Mesenchymal stem cell (in vitro differentiated cells and primary cell): Measurements from ENCODE around the gene CCSER1.

Experiments
- DNase-seq: peaks from one replicate; pipeline ENCODE4 v3.0.0-alpha.2; 2013
- H2AFZ ChIP-seq: one replicate; pipeline ENCODE4 v1.6.1; 2013; ENCODE audit warnings: low read depth, mild to moderate bottlenecking, control low read depth, inconsistent platforms, low read length, moderate library complexity
- H2AK5ac ChIP-seq: 2 replicates; pipeline ENCODE4 v1.6.1; 2013; ENCODE audit warnings: low read length, moderate library complexity, mild to moderate bottlenecking, inconsistent platforms; ENCODE audit not compliant: severe bottlenecking
- H2BK120ac ChIP-seq: one replicate; pipeline ENCODE4 v1.6.1; 2013; ENCODE audit warnings: low read depth, mild to moderate bottlenecking, inconsistent platforms, low read length, moderate library complexity
- H2BK12ac ChIP-seq, 2 experiments: one replicate each; pipeline ENCODE4 v1.6.1; 2013; ENCODE audit warnings: inconsistent platforms in 2 of 2, low read length in 2 of 2, mild to moderate bottlenecking in 2 of 2, moderate library complexity in 2 of 2, control low read depth in 1 of 2
- H2BK15ac ChIP-seq: one replicate; pipeline ENCODE4 v1.6.1; 2013; ENCODE audit warnings: mild to moderate bottlenecking, low read depth, inconsistent platforms; ENCODE audit not compliant: poor library complexity, severe bottlenecking
- H2BK5ac ChIP-seq: 2 replicates; pipeline ENCODE4 v1.6.1; 2013; ENCODE audit warnings: low read depth, mild to moderate bottlenecking, low read length, control low read depth, inconsistent platforms; ENCODE audit not compliant: poor library complexity, severe bottlenecking
- H3K14ac ChIP-seq, 2 experiments: one replicate each; pipeline ENCODE4 v1.6.1; 2013; ENCODE audit warnings: inconsistent platforms in 2 of 2, low read length in 2 of 2, control low read depth in 1 of 2, mild to moderate bottlenecking in 1 of 2, moderate library complexity in 1 of 2
- H3K18ac ChIP-seq, 2 experiments: one replicate each; pipeline ENCODE4 v1.6.1; 2013; ENCODE audit warnings: inconsistent platforms in 2 of 2, low read length in 2 of 2, control low read depth in 1 of 2, low read depth in 1 of 2, mild to moderate bottlenecking in 1 of 2
- H3K23ac ChIP-seq, 2 experiments: one replicate each; pipeline ENCODE4 v1.6.1; 2013; ENCODE audit warnings: inconsistent platforms in 2 of 2, low read length in 2 of 2, mild to moderate bottlenecking in 2 of 2, moderate library complexity in 2 of 2, control low read depth in 1 of 2
- H3K27ac ChIP-seq: 2 replicates; pipeline ENCODE4 v1.5.1; 2013; ENCODE audit warnings: mild to moderate bottlenecking, moderate library complexity, low read length, control low read depth, inconsistent platforms; ENCODE audit not compliant: poor library complexity, severe bottlenecking
- H3K27me3 ChIP-seq, 2 experiments: 2 replicates each; pipeline versions ENCODE4 v1.6.1 to v1.7.0; 2013; ENCODE audit warnings: low read length in 2 of 2, mild to moderate bottlenecking in 2 of 2, moderate library complexity in 2 of 2, control low read depth in 1 of 2, inconsistent platforms in 1 of 2; ENCODE audit not compliant: control insufficient read depth in 1 of 2, insufficient read depth in 1 of 2
- H3K36me3 ChIP-seq, 2 experiments: 2 replicates each; pipeline versions ENCODE4 v1.6.1 to v1.7.0; 2013; ENCODE audit warnings: low read length in 2 of 2, control low read depth in 1 of 2, inconsistent platforms in 1 of 2, low read depth in 1 of 2, mild to moderate bottlenecking in 1 of 2; ENCODE audit not compliant: insufficient read depth in 2 of 2, control insufficient read depth in 1 of 2
- H3K4ac ChIP-seq, 2 experiments: one replicate each; pipeline ENCODE4 v1.6.1; 2013; ENCODE audit warnings: inconsistent platforms in 2 of 2, low read length in 2 of 2, mild to moderate bottlenecking in 2 of 2, moderate library complexity in 2 of 2, control low read depth in 1 of 2, low read depth in 1 of 2
- H3K4me1 ChIP-seq: 2 replicates; pipeline ENCODE4 v1.6.1; 2013; ENCODE audit warnings: low read depth, low read length, control low read depth; ENCODE audit not compliant: control insufficient read depth, insufficient read depth
- H3K4me2 ChIP-seq: 2 replicates; pipeline ENCODE4 v1.6.1; 2013; ENCODE audit warnings: low read length, mild to moderate bottlenecking, inconsistent platforms; ENCODE audit not compliant: poor library complexity, severe bottlenecking
- H3K4me3 ChIP-seq, 2 experiments: 2 replicates each; pipeline versions ENCODE4 v1.5.1 to v1.7.0; 2013; ENCODE audit warnings: low read length in 2 of 2, mild to moderate bottlenecking in 2 of 2, control low read depth in 1 of 2, low read depth in 1 of 2; ENCODE audit not compliant: insufficient read depth in 1 of 2
- H3K79me1 ChIP-seq: replicated peaks from 2 replicates; pipeline ENCODE4 v1.6.1; 2013; ENCODE audit warnings: mild to moderate bottlenecking, control low read depth, low read length, inconsistent platforms; ENCODE audit not compliant: poor library complexity, severe bottlenecking
- H3K9ac ChIP-seq: 2 replicates; pipeline ENCODE4 v1.7.0; 2013; ENCODE audit warnings: mild to moderate bottlenecking, low read length, moderate library complexity
- H3K9me3 ChIP-seq: 2 replicates; pipeline ENCODE4 v1.7.0; 2013; ENCODE audit warnings: mild to moderate bottlenecking, low read length; ENCODE audit not compliant: control insufficient read depth
- H4K8ac ChIP-seq: one replicate; pipeline ENCODE4 v1.6.1; 2013; ENCODE audit warnings: inconsistent platforms, mild to moderate bottlenecking, low read length, moderate library complexity
- H4K91ac ChIP-seq: one replicate; pipeline ENCODE4 v1.6.1; 2013; ENCODE audit warnings: mild to moderate bottlenecking, low read length, inconsistent platforms
- WGBS: methylation state at CpG from one replicate; pipeline ENCODE4 v1.1.7; 2013; ENCODE audit warnings: mixed read lengths; 5-methylcytosine and 5-hydroxymethylcytosine counted together

The CCSER1 gene

DNA sequence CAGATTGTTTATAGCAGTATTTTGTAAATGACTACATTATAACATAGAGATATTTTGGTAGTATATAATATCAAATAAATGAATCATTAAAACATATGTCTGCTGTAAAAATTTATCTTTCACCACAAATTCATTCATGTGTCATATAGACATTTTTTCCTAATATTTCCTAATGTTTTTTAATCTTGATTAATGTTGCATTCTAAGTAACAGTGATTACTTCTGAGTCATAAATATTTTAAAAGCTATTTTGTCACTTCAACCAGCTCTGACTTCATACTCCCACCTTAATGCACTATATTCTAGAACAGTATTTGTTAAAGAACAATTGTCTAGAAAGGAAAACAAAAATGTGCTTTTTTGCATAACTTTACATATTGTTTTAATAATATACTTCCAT is 904.6 kb downstream of the CCSER1 start:
- Histone ChIP-seq H2BK15ac (no peak overlapping the region), H3K23ac (no peak overlapping the region), H3K9me3 (no peaks in the 10 kb centered on the region), H2BK12ac (no peak overlapping the region), H3K79me1 (no peaks in the 10 kb centered on the region), H3K4ac (no peak overlapping the region), H3K27ac (no peak overlapping the region), H4K91ac (no peak overlapping the region), H2AFZ (no peak overlapping the region), H2AK5ac (no peak overlapping the region), H4K8ac (no peak overlapping the region), H2BK5ac (no peak overlapping the region), H3K4me1 (no peaks in the 10 kb centered on the region), H3K36me3 (no peaks in the 10 kb centered on the region), H3K4me3 (no peak overlapping the region), H3K18ac (no peak overlapping the region), H3K14ac (no peak overlapping the region), H3K9ac (no peak overlapping the region), H3K27me3 (no peaks in the 10 kb centered on the region), H2BK120ac (no peak overlapping the region), H3K4me2 (no peak overlapping the region)
- no peak for DNase-seq

DNA sequence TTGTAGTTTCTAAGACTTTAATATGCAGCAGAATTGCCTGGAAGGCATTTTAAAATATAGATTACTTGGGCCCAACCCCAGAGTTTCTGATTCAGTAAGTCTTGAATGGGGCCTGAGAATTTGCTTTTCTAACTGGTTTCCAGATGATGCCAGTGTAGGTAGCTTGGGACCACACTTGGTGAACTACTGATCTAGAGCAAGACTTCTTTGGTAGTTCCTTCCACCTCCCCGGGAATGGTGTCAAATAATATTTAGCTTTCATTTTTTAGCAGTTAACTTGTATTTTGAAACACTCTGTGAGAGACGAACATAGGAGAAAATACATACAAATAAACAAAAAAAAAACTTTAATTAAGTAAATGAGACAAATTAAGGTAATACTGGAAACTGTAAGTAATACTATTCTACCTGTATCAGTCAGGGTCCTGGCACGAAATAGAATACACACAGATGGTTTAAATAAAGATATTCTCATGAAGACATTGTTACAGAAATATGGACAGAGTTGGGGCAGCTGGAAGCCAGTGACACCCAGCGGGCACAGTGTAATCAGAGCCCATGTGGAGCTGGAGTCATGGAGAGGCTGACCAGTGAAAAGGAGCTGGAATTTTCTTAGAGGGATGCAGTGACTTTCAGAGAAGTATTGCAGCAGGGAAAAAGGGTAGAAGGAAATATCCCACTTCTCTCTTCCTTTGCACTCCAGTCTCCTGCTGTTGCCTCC is 905.7 kb downstream of the CCSER1 start:
- no peak overlapping the region for H3K27ac ChIP-seq
- no peak overlapping the region for H4K91ac ChIP-seq
- no peak overlapping the region for H2BK15ac ChIP-seq
- H3K18ac ChIP-seq: no peak overlapping the region
- H3K9ac ChIP-seq: no peak overlapping the region
- no peaks in the 10 kb centered on the region for H3K4me1 ChIP-seq
- H4K8ac ChIP-seq: no peak overlapping the region
- H2AFZ ChIP-seq: no peak overlapping the region
- H3K9me3 ChIP-seq: no peaks in the 10 kb centered on the region
- H3K4me3 ChIP-seq: no peak overlapping the region
- no peak overlapping the region for H3K14ac ChIP-seq
- no peak overlapping the region for H2BK120ac ChIP-seq
- no peak overlapping the region for H2BK5ac ChIP-seq
- no peak for DNase-seq
- H2BK12ac ChIP-seq: no peak overlapping the region
- H2AK5ac ChIP-seq: no peak overlapping the region
- no peak overlapping the region for H3K4ac ChIP-seq
- H3K4me2 ChIP-seq: no peak overlapping the region
- no peaks in the 10 kb centered on the region for H3K36me3 ChIP-seq
- 67% methylated on average over 2 of the region's 4 CpGs for WGBS
- no peaks in the 10 kb centered on the region for H3K79me1 ChIP-seq
- no peak overlapping the region for H3K23ac ChIP-seq
- H3K27me3 ChIP-seq: no peaks in the 10 kb centered on the region

DNA sequence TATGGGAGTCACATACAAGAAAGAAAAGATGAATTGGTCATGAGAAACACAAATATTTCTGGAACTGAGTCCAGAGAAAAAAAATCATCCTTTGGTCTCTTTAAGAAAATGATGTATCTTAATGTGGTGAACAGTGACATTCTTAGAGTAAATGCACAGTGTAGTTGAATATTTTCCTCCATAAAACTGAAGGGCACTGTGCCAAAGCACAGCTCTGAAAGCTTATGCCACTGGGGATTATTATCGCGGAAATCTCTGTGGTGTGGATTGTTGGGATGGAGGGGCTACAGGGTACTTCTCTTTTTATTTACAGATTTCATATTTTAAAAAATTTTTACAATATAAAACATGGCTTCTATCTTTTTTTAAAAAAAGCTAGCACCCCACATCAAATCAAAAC is 908.1 kb downstream of the CCSER1 start:
- no peak overlapping the region for H2BK120ac ChIP-seq
- no peak overlapping the region for H3K4me2 ChIP-seq
- H3K4me3 ChIP-seq: no peak overlapping the region
- DNase-seq: no peak
- H3K36me3 ChIP-seq: no peaks in the 10 kb centered on the region
- H2AK5ac ChIP-seq: no peak overlapping the region
- H3K18ac ChIP-seq: no peak overlapping the region
- H3K4ac ChIP-seq: no peak overlapping the region
- H3K9me3 ChIP-seq: no peaks in the 10 kb centered on the region
- no peak overlapping the region for H2BK15ac ChIP-seq
- no peak overlapping the region for H2AFZ ChIP-seq
- H3K14ac ChIP-seq: no peak overlapping the region
- H3K27ac ChIP-seq: no peak overlapping the region
- WGBS: no CpG with 5 or more reads among the region's 2 CpGs
- H4K91ac ChIP-seq: no peak overlapping the region
- no peak overlapping the region for H4K8ac ChIP-seq
- H2BK5ac ChIP-seq: no peak overlapping the region
- no peaks in the 10 kb centered on the region for H3K4me1 ChIP-seq
- no peak overlapping the region for H2BK12ac ChIP-seq
- H3K23ac ChIP-seq: no peak overlapping the region
- H3K79me1 ChIP-seq: no peaks in the 10 kb centered on the region
- no peak overlapping the region for H3K9ac ChIP-seq
- no peaks in the 10 kb centered on the region for H3K27me3 ChIP-seq

DNA sequence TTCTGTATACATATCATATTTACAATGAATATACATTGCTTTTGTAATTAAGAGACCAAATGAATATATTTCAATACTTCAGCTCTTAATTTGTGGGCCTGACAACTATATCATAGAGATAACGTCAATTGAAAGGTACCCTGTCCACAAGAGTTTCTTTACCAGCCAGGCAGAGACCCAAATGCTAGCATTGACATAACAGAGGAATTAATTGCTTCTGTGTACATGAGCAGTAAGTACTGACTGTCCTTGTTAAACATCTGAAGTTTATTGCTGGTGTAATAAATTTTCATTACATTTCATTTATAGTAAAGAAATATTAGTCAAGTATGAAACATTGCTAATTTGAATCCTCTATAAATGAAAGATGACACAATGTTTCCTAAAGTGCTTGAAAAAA is 910.8 kb downstream of the CCSER1 start:
- H3K36me3 ChIP-seq: no peaks in the 10 kb centered on the region

More for the DNA sequence above, 910.8 kb downstream of the CCSER1 start:
- Histone ChIP-seq H3K4me1 (no peaks in the 10 kb centered on the region), H2BK12ac (no peak overlapping the region), H3K4me3 (no peak overlapping the region), H2BK5ac (no peak overlapping the region), H3K27ac (no peak overlapping the region), H2BK120ac (no peak overlapping the region), H3K9me3 (no peaks in the 10 kb centered on the region), H3K27me3 (no peaks in the 10 kb centered on the region), H3K79me1 (no peaks in the 10 kb centered on the region), H3K4me2 (no peak overlapping the region), H2AFZ (no peak overlapping the region), H3K4ac (no peak overlapping the region), H2AK5ac (no peak overlapping the region), H4K91ac (no peak overlapping the region), H3K9ac (no peak overlapping the region), H3K23ac (no peak overlapping the region), H3K18ac (no peak overlapping the region), H2BK15ac (no peak overlapping the region), H3K14ac (no peak overlapping the region), H4K8ac (no peak overlapping the region)
- DNase-seq: no peak
- WGBS: 63% methylated on average over 1 of the region's 1 CpG
